Measurements from ENCODE around the gene CLTC.
"Not testable (repeated sequence)": the region's sequence is repeated elsewhere in the genome, so short reads cannot be mapped to it uniquely, and the experiment has no call there.

Gene CLTC

GRCh38 chr17:59619298-59620063 is at the start of gene CLTC:
CLTC (plus strand) TSS chr17:59619895; CDS start chr17:59620132, 237 bp downstream.
- peak; percentile 94 to 95 for DNase-seq

GRCh38 chr17:59572301-59572924 is 47.3 kb upstream of the CLTC start:
- peak; percentile 50 to 52 for DNase-seq

GRCh38 chr17:59584168-59584567 is 35.5 kb upstream of the CLTC start:
- DNase-seq = not testable (repeated sequence)

GRCh38 chr17:59600169-59600568 is 19.5 kb upstream of the CLTC start:
- DNase-seq = no peak

GRCh38 chr17:59601130-59601529 is 18.6 kb upstream of the CLTC start:
- no peak for DNase-seq

- DNase-seq = no peak
Observed at GRCh38 chr17:59607061-59607460, 12.6 kb upstream of the CLTC start.

- peak; percentile 61 to 62 for DNase-seq
Observed at GRCh38 chr17:59607817-59608403, 11.8 kb upstream of the CLTC start.

GRCh38 chr17:59611503-59611902 is 8.2 kb upstream of the CLTC start:
- no peak for DNase-seq

- DNase-seq = no peak
Observed at GRCh38 chr17:59616253-59616920, 3.3 kb upstream of the CLTC start.

GRCh38 chr17:59617156-59617732 is 2.5 kb upstream of the CLTC start:
- no peak for DNase-seq

- no peak for DNase-seq
Observed at GRCh38 chr17:59619035-59619297, 729 bp upstream of the CLTC start.

- no peak for DNase-seq
Observed at GRCh38 chr17:59620064-59620359, 317 bp downstream of the CLTC start.

GRCh38 chr17:59620518-59621259 is 994 bp downstream of the CLTC start:
- DNase-seq = peak; percentile 66 to 68

- DNase-seq = no peak
Observed at GRCh38 chr17:59621771-59622170, 2.1 kb downstream of the CLTC start.

GRCh38 chr17:59623151-59623550 is 3.5 kb downstream of the CLTC start:
- no peak for DNase-seq

GRCh38 chr17:59626756-59627155 is 7.1 kb downstream of the CLTC start:
- no peak for DNase-seq

- no peak for DNase-seq
Observed at GRCh38 chr17:59627274-59627673, 7.6 kb downstream of the CLTC start.

GRCh38 chr17:59627770-59628171 is 8.1 kb downstream of the CLTC start:
- DNase-seq = no peak

GRCh38 chr17:59629174-59629573 is 9.5 kb downstream of the CLTC start:
- no peak for DNase-seq

GRCh38 chr17:59631276-59631675 is 11.6 kb downstream of the CLTC start:
- DNase-seq = no peak

GRCh38 chr17:59632398-59632797 is 12.7 kb downstream of the CLTC start:
- no peak for DNase-seq

GRCh38 chr17:59633658-59634359 is 14.1 kb downstream of the CLTC start:
- DNase-seq = no peak
